Panc1 (cell line): ENCODE results near the gene KLC1. TPM values are rescaled to one million over a fixed set of nuclear protein-coding genes. Genes with fewer than 3 reads are reported as not detected.

Experiments
- ATAC-seq: fragments of 200-7000 bp; cut with Tn5 transposase; 2 replicates; pipeline ENCODE4 v1.9.1; 2020; ENCODE audit warnings: mild to moderate bottlenecking, moderate library complexity
- BruUV-seq: library from RNA; stranded (reverse); fragments of 400-500 nt; replicated peaks from 2 replicates; lab custom pipeline; 2021; lab: Mats Ljungman, UMichigan
- CTCF ChIA-PET: fragments of 300-600 bp; sonication (Branson Sonifier 250); formaldehyde crosslinking; loops from one replicate; lab custom pipeline; 2022; ENCODE audit warnings: antibody characterized with exemption; lab: Charles Lee
- POLR2A ChIA-PET: fragments of 300-600 bp; sonication (Branson Sonifier 250); formaldehyde crosslinking; loops from one replicate; lab custom pipeline; 2022; ENCODE audit warnings: antibody characterized with exemption; lab: Charles Lee
- DNase-seq: peaks from one replicate; pipeline ENCODE4 v3.0.0-alpha.2; 2010; ENCODE audit warnings: low read depth, low spot score
- H3K27ac ChIP-seq: 2 replicates; pipeline ENCODE4 v1.5.1; 2011; ENCODE audit warnings: mild to moderate bottlenecking, low read length, inconsistent platforms
- H3K27me3 ChIP-seq: fragments of 200-500 bp; sonication (Bioruptor generic); 2 replicates; pipeline ENCODE4 v1.6.0; 2014; ENCODE audit warnings: low read length, inconsistent platforms; ENCODE audit not compliant: control insufficient read depth, insufficient read depth
- H3K36me3 ChIP-seq: fragments of 200-500 bp; sonication (Bioruptor generic); 2 replicates; pipeline ENCODE4 v1.5.1; 2014; ENCODE audit warnings: inconsistent platforms, mild to moderate bottlenecking, low read length, moderate library complexity; ENCODE audit not compliant: control insufficient read depth, insufficient read depth
- H3K4me1 ChIP-seq: 2 replicates; pipeline ENCODE4 v1.5.1; 2011; ENCODE audit warnings: inconsistent platforms, mild to moderate bottlenecking, low read length, moderate library complexity; ENCODE audit not compliant: control insufficient read depth, insufficient read depth
- H3K4me3 ChIP-seq, 2 experiments: 2 replicates each; pipeline ENCODE4 v1.5.1; 2011 to 2012; ENCODE audit warnings: low read depth in 2 of 2, low read length in 2 of 2, mild to moderate bottlenecking in 2 of 2, inconsistent platforms in 1 of 2, moderate library complexity in 1 of 2
- H3K9me3 ChIP-seq: fragments of 200-500 bp; sonication (Bioruptor generic); 2 replicates; pipeline ENCODE4 v1.5.1; 2014; ENCODE audit warnings: low read depth, mild to moderate bottlenecking, inconsistent platforms, low read length, moderate library complexity; ENCODE audit not compliant: control insufficient read depth, insufficient read depth
- CTCF ChIP-seq: fragments of 450-650 bp; IDR thresholded peaks from 2 replicates; pipeline ENCODE4 v1.5.1; 2017; ENCODE audit warnings: mild to moderate bottlenecking
- POLR2AphosphoS5 ChIP-seq: IDR thresholded peaks from 2 replicates; pipeline ENCODE4 v1.6.1; 2012; ENCODE audit warnings: mild to moderate bottlenecking, low read depth, low read length, moderate library complexity
- REST ChIP-seq, 2 experiments: IDR thresholded peaks; 2 replicates each; pipeline ENCODE4 v1.6.1; 2011 to 2012; ENCODE audit warnings: low read depth in 2 of 2, control low read depth in 1 of 2, low read length in 1 of 2, mild to moderate bottlenecking in 1 of 2, moderate library complexity in 1 of 2; ENCODE audit not compliant: insufficient read depth in 1 of 2
- SIN3A ChIP-seq: IDR thresholded peaks from 2 replicates; pipeline ENCODE4 v1.6.1; 2012; ENCODE audit warnings: low read depth, mild to moderate bottlenecking, low read length, moderate library complexity, borderline replicate concordance; ENCODE audit not compliant: insufficient read depth
- TCF7L2 ChIP-seq: IDR thresholded peaks from 2 replicates; pipeline ENCODE4 v1.6.1; 2011; ENCODE audit warnings: mild to moderate bottlenecking, low read depth, low read length, inconsistent platforms
- in situ Hi-C: cut with HindIII; loops from 2 replicates; pipeline ENCODE4 v1.10.0; 2016; ENCODE audit warnings: low sequenced_read_pairs, low pct_unique_long_range_greater_than_20kb
- intact Hi-C: fragments of 100-400 bp; cut with micrococcal nuclease; formaldehyde crosslinking; loops from one replicate; pipeline ENCODE4 v1.10.0; 2022; ENCODE audit not compliant: unreplicated experiment
- total RNA-seq: library from RNA; stranded (reverse); gene quantifications from one replicate; pipeline ENCODE4 v1.2.1, GENCODE V29; 2021; ENCODE audit not compliant: unreplicated experiment

KLC1 gene
- total RNA-seq, 1 experiment from 2014 or later: 98.0 TPM

GRCh38 chr14:103668117-103668516 is 39.1 kb downstream of the KLC1 start:
- TF ChIP-seq POLR2AphosphoS5 (no peak), CTCF (no peak), REST (IDR thresholded peaks at IDR 0.05; ENCODE audit: insufficient read depth in 1 of 2, low read depth in 2 of 2, low read length in 1 of 2) (no peak), SIN3A (no peak), TCF7L2 (no peak)
- no peak for ATAC-seq
- no TSS peak for BruUV-seq
- H3K36me3 ChIP-seq: peaks cover 10% of the 10 kb centered on the region
- H3K27me3 ChIP-seq: no peaks in the 10 kb centered on the region
- H3K4me1 ChIP-seq: no peaks in the 10 kb centered on the region
- no peaks in the 10 kb centered on the region for H3K9me3 ChIP-seq
- intact Hi-C loops: no loop called here
- DNase-seq: no peak
- CTCF ChIA-PET: no interaction called here
- H3K27ac ChIP-seq: no peak overlapping the region
- in situ Hi-C loops: no loop called here
- POLR2A ChIA-PET: interaction anchor here (0.6 kb wide), 1 partner anchor 40 kb away, joined by 4 read pairs; no protein-coding TSS in a partner anchor
- H3K4me3 ChIP-seq: no peak overlapping the region

GRCh38 chr14:103669370-103669769 is 40.4 kb downstream of the KLC1 start:
- in situ Hi-C loops: no loop called here
- Histone ChIP-seq H3K36me3 (peaks cover 10% of the 10 kb centered on the region), H3K4me3 (no peak overlapping the region), H3K27ac (no peak overlapping the region), H3K27me3 (no peaks in the 10 kb centered on the region), H3K9me3 (no peaks in the 10 kb centered on the region), H3K4me1 (no peaks in the 10 kb centered on the region)
- BruUV-seq: no TSS peak
- intact Hi-C loops: no loop called here
- POLR2A ChIA-PET: no interaction called here
- CTCF ChIA-PET: no interaction called here
- TF ChIP-seq REST (IDR thresholded peaks at IDR 0.05; ENCODE audit: insufficient read depth in 1 of 2, low read depth in 2 of 2, low read length in 1 of 2) (no peak), SIN3A (no peak), CTCF (no peak), POLR2AphosphoS5 (no peak), TCF7L2 (no peak)
- ATAC-seq (no peak), DNase-seq (no peak)
